Measurements from ENCODE around the gene CDK14. TPM values are rescaled to one million over a fixed set of nuclear protein-coding genes. Genes with fewer than 3 reads are reported as not detected.

The CDK14 gene
- total RNA-seq, 1 donor from 2014 or later, result 52.3 TPM

DNA sequence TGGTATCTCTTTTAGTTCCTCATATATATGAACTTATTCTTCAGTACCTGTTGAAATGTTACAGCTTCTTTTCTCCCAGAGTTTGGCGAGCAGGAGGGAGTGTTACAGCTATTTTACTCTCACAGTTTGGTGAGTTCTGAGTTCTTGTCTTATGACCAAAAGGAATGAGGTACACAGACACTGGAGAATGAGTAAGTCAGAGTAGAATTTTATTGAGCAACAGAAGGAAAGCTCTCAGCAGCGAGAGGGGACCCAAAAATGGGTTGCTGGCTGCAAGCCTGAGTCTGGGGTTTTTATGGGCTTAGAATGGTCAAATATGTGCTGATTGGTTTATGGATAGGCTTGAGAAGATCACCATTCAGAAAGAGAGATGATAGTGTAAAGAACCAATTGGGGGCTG, 175.2 kb downstream of the CDK14 start:
- no peak overlapping the region for H3K4me3 Mint-ChIP-seq

DNA sequence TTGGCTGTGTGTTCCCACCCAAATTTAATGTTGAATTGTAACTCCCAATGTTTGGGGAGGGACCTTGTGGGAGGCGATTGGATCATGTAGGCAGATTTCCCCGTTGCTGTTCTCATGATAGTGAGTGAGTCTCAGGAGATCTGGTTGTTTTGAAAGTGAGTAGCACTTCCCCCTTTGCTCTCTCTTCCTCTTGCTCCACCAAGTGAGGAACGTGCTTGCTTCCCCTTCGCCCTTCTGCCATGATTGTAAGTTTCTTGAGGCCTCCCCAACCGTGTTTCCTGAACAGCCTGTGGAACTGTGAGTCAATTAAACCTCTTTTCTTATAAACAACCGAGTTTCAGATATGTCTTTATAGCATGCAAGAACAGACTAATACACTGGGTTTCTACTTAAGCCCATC, 176.3 kb downstream of the CDK14 start:
- Histone ChIP-seq H4K20me1 (ENCODE audit: low read depth) (no peaks in the 10 kb centered on the region), H3K9ac (no peak overlapping the region), H3K4me1 (peaks cover 3% of the 10 kb centered on the region), H3K27ac (no peak overlapping the region), H3K4me3 (no peak overlapping the region), H3F3A (ENCODE audit: low read depth) (no peaks in the 10 kb centered on the region), H3K27me3 (no peaks in the 10 kb centered on the region), H2AFZ (replicated peaks) (no peak overlapping the region), H3K79me2 (ENCODE audit: low read depth) (peaks cover 20% of the 10 kb centered on the region), H3K4me2 (no peak overlapping the region), H3K36me3 (no peaks in the 10 kb centered on the region), H3K9me3 (ENCODE audit: low read depth) (no peaks in the 10 kb centered on the region)
- Mint-ChIP-seq H3K27me3 (ENCODE audit: insufficient read depth, low read depth) (peaks cover 2% of the 10 kb centered on the region), H3K9me3 (peaks cover 2% of the 10 kb centered on the region), H3K36me3 (peaks cover 25% of the 10 kb centered on the region), H3K4me1 (peaks cover 7% of the 10 kb centered on the region), H3K4me3 (no peak overlapping the region), H3K27ac (no peak overlapping the region)
- no peak for DNase-seq (ENCODE audit: low spot score)
- TF ChIP-seq, protein P1, sequence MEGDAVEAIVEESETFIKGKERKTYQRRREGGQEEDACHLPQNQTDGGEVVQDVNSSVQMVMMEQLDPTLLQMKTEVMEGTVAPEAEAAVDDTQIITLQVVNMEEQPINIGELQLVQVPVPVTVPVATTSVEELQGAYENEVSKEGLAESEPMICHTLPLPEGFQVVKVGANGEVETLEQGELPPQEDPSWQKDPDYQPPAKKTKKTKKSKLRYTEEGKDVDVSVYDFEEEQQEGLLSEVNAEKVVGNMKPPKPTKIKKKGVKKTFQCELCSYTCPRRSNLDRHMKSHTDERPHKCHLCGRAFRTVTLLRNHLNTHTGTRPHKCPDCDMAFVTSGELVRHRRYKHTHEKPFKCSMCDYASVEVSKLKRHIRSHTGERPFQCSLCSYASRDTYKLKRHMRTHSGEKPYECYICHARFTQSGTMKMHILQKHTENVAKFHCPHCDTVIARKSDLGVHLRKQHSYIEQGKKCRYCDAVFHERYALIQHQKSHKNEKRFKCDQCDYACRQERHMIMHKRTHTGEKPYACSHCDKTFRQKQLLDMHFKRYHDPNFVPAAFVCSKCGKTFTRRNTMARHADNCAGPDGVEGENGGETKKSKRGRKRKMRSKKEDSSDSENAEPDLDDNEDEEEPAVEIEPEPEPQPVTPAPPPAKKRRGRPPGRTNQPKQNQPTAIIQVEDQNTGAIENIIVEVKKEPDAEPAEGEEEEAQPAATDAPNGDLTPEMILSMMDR (IDR thresholded peaks at IDR 0.05), result no peak
- TF ChIP-seq EZH2phosphoT487 (IDR thresholded peaks at IDR 0.05) (no peak), EZH2 (IDR thresholded peaks at IDR 0.05) (no peak)

More for the DNA sequence above, 175.2 kb downstream of the CDK14 start:
- peaks cover 2% of the 10 kb centered on the region for H3K27me3 Mint-ChIP-seq (ENCODE audit: insufficient read depth, low read depth)
- H3K36me3 Mint-ChIP-seq, result peaks cover 25% of the 10 kb centered on the region
- H3F3A ChIP-seq (ENCODE audit: low read depth), result no peaks in the 10 kb centered on the region
- H3K27me3 ChIP-seq, result no peaks in the 10 kb centered on the region
- no peak for DNase-seq (ENCODE audit: low spot score)
- H3K9me3 ChIP-seq (ENCODE audit: low read depth), result no peaks in the 10 kb centered on the region
- no peak overlapping the region for H2AFZ ChIP-seq (replicated peaks)
- H3K27ac Mint-ChIP-seq, result no peak overlapping the region
- H3K79me2 ChIP-seq (ENCODE audit: low read depth), result peaks cover 24% of the 10 kb centered on the region
- no peak for TF ChIP-seq EZH2phosphoT487 (IDR thresholded peaks at IDR 0.05)
- no peak for TF ChIP-seq EZH2 (IDR thresholded peaks at IDR 0.05)
- TF ChIP-seq, protein P1 (IDR thresholded peaks at IDR 0.05), result no peak
- no peak overlapping the region for H3K27ac ChIP-seq
- H3K4me3 ChIP-seq, result no peak overlapping the region
- peaks cover 12% of the 10 kb centered on the region for H3K4me1 Mint-ChIP-seq
- H3K4me1 ChIP-seq, result peaks cover 7% of the 10 kb centered on the region
- H3K4me2 ChIP-seq, result no peak overlapping the region
- peaks cover 2% of the 10 kb centered on the region for H3K9me3 Mint-ChIP-seq
- no peaks in the 10 kb centered on the region for H4K20me1 ChIP-seq (ENCODE audit: low read depth)
- H3K9ac ChIP-seq, result no peak overlapping the region
- no peaks in the 10 kb centered on the region for H3K36me3 ChIP-seq

DNA sequence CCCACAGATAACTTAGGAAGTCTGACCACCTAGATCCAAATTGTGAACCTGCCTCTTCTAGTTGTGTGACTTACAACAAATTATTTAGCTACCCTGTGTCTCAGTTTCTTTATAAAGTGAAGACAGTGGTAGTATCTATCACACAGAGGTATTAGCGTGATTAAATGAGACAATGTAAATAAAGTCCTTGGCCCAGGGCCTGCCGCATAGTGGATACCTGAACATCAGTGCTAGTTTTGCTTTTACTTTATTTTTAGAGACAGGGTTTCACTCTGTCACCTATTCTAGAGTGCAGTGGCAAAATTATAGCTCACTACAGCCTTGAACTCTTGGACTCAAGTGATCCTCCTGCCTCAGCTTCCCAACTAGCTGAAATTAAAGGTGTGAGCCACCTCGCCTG, 177.1 kb downstream of the CDK14 start:
- Histone ChIP-seq H3K4me3 (no peak overlapping the region), H3K79me2 (ENCODE audit: low read depth) (peaks cover 12% of the 10 kb centered on the region), H3K9ac (no peak overlapping the region), H3F3A (ENCODE audit: low read depth) (no peaks in the 10 kb centered on the region), H3K9me3 (ENCODE audit: low read depth) (no peaks in the 10 kb centered on the region), H3K27ac (no peak overlapping the region), H4K20me1 (ENCODE audit: low read depth) (no peaks in the 10 kb centered on the region), H3K4me2 (no peak overlapping the region), H3K36me3 (no peaks in the 10 kb centered on the region), H3K27me3 (no peaks in the 10 kb centered on the region), H2AFZ (replicated peaks) (no peak overlapping the region), H3K4me1 (peaks cover 8% of the 10 kb centered on the region)
- Mint-ChIP-seq H3K9me3 (peaks cover 2% of the 10 kb centered on the region), H3K27ac (no peak overlapping the region), H3K36me3 (peaks cover 25% of the 10 kb centered on the region), H3K4me1 (peaks cover 7% of the 10 kb centered on the region), H3K27me3 (ENCODE audit: insufficient read depth, low read depth) (peaks cover 2% of the 10 kb centered on the region), H3K4me3 (no peak overlapping the region)
- no peak for DNase-seq (ENCODE audit: low spot score)
- TF ChIP-seq EZH2 (IDR thresholded peaks at IDR 0.05) (no peak), EZH2phosphoT487 (IDR thresholded peaks at IDR 0.05) (no peak)
- TF ChIP-seq, protein P1 (IDR thresholded peaks at IDR 0.05), result no peak
